Astrocyte of the hippocampus (primary cell): ENCODE results near the gene MCTS1.
"Not testable (repeated sequence)": the region's sequence is repeated elsewhere in the genome, so short reads cannot be mapped to it uniquely, and the experiment has no call there.

Source experiments
- DNase-seq: peaks from one replicate; pipeline ENCODE4 v3.0.0; 2011; ENCODE audit warnings: low read depth, low spot score

Gene MCTS1

GRCh38 chrX:120603707-120604360 lies at the start of gene MCTS1:
Gene MCTS1 (plus strand): TSS chrX:120604101. CDS start chrX:120604237, 136 bp downstream.
- DNase-seq: peak; percentile 92

GRCh38 chrX:120556251-120556650 lies 47.6 kb upstream of the MCTS1 start:
- no peak for DNase-seq

GRCh38 chrX:120559804-120560203 lies 44.1 kb upstream of the MCTS1 start:
- peak; percentile 21 for DNase-seq

- DNase-seq: no peak
These were observed 43.5 kb upstream of the MCTS1 start for GRCh38 chrX:120560405-120560841.

- DNase-seq: peak; percentile 96
These were observed 42.9 kb upstream of the MCTS1 start, which contains the start of gene CUL4B for GRCh38 chrX:120560842-120561633. Gene CUL4B (minus strand): TSS chrX:120560962. CDS start chrX:120560638, 324 bp downstream.

- no peak for DNase-seq
These were observed 42.0 kb upstream of the MCTS1 start for GRCh38 chrX:120561634-120562568.

GRCh38 chrX:120562569-120562926 lies 41.4 kb upstream of the MCTS1 start:
- no peak for DNase-seq

- no peak for DNase-seq
These were observed 39.0 kb upstream of the MCTS1 start for GRCh38 chrX:120564925-120565324.

GRCh38 chrX:120566817-120567216 lies 37.1 kb upstream of the MCTS1 start:
- no peak for DNase-seq

- no peak for DNase-seq
These were observed 35.9 kb upstream of the MCTS1 start for GRCh38 chrX:120568035-120568434.

- no peak for DNase-seq
These were observed 35.3 kb upstream of the MCTS1 start for GRCh38 chrX:120568609-120569008.

- DNase-seq: no peak
These were observed 33.8 kb upstream of the MCTS1 start for GRCh38 chrX:120570011-120570600.

- DNase-seq: not testable (repeated sequence)
These were observed 30.1 kb upstream of the MCTS1 start for GRCh38 chrX:120573806-120574205.

- DNase-seq: no peak
These were observed 28.4 kb upstream of the MCTS1 start for GRCh38 chrX:120575379-120576114.

- no peak for DNase-seq
These were observed 18.2 kb upstream of the MCTS1 start for GRCh38 chrX:120585702-120586101.

- DNase-seq: no peak
These were observed 471 bp downstream of the MCTS1 start for GRCh38 chrX:120604361-120604782.

- no peak for DNase-seq
These were observed 8.2 kb downstream of the MCTS1 start for GRCh38 chrX:120612086-120612485.

- no peak for DNase-seq
These were observed 10.9 kb downstream of the MCTS1 start for GRCh38 chrX:120614816-120615215.

- DNase-seq: no peak
These were observed 14.2 kb downstream of the MCTS1 start for GRCh38 chrX:120617996-120618630.

GRCh38 chrX:120625371-120625770 lies 21.5 kb downstream of the MCTS1 start:
- DNase-seq: no peak
